AG04449 (cell line): Measurements from ENCODE around the gene CD59.

Experiments
- CTCF ChIA-PET: fragments of 350-600 bp; formaldehyde crosslinking; extraction: SDS; loops from one replicate; lab custom pipeline; 2021; ENCODE audit warnings: antibody characterized with exemption; lab: Yijun Ruan, JAX
- POLR2A ChIA-PET: fragments of 400-600, 350-600 bp; formaldehyde crosslinking; extraction: SDS; loops from one replicate; lab custom pipeline; 2020; ENCODE audit warnings: antibody characterized with exemption, inconsistent platforms; lab: Yijun Ruan, JAX
- DNase-seq: peaks from one replicate; pipeline ENCODE4 v3.0.0-alpha.2; 2010; ENCODE audit warnings: low read depth, low spot score
- H3K4me3 ChIP-seq: 2 replicates; pipeline ENCODE4 v1.5.1; 2011; ENCODE audit warnings: low read depth, mild to moderate bottlenecking, control low read depth, low read length
- CTCF ChIP-seq: IDR thresholded peaks from one replicate; pipeline ENCODE4 v1.5.1; 2011; ENCODE audit warnings: mild to moderate bottlenecking, moderate library complexity, low read length, control low read depth, inconsistent platforms; ENCODE audit not compliant: insufficient read depth; ENCODE audit errors: missing control alignments

Gene CD59

GRCh38 chr11:33775832-33776470 is 39.7 kb upstream of the CD59 start:
- CTCF ChIA-PET, result interaction anchor here (12.5 kb wide), 1 partner anchor 32 kb away, joined by 116 read pairs; no protein-coding TSS in a partner anchor
- no peak overlapping the region for H3K4me3 ChIP-seq
- no peak for TF ChIP-seq CTCF
- no peak for DNase-seq
- POLR2A ChIA-PET, result no interaction called here

GRCh38 chr11:33775467-33775807 is 39.2 kb upstream of the CD59 start:
- H3K4me3 ChIP-seq, result no peak overlapping the region; the same call in 1 of the 2 replicates
- ChIA-PET POLR2A (interaction anchor here (0.8 to 1.2 kb wide), 2 partner anchors 22 to 33 kb away, joined by 3 to 6 read pairs; no protein-coding TSS in a partner anchor), CTCF (interaction anchor here (1.1 to 12.5 kb wide), 3 partner anchors 10 to 82 kb away, joined by 4 to 116 read pairs (median 4); no protein-coding TSS in a partner anchor)
- no peak for DNase-seq
- TF ChIP-seq CTCF, result no peak

GRCh38 chr11:33774736-33775466 is 38.7 kb upstream of the CD59 start:
- peak overlapping the region; percentile 85 for H3K4me3 ChIP-seq
- no peak for DNase-seq
- ChIA-PET CTCF (interaction anchor here (0.9 to 12.5 kb wide), 4 partner anchors 10 to 83 kb away, joined by 4 to 116 read pairs (median 4); no protein-coding TSS in a partner anchor), POLR2A (interaction anchor here (0.6 to 1.2 kb wide), 3 partner anchors 21 to 39 kb away, joined by 3 to 6 read pairs (median 4); no protein-coding TSS in a partner anchor)
- no peak for TF ChIP-seq CTCF

GRCh38 chr11:33773987-33774735 is 37.9 kb upstream of the CD59 start, which contains the start of gene FBXO3:
TSS of gene FBXO3 (minus strand) at chr11:33774520. CDS start at chr11:33774497, 23 bp downstream.
- POLR2A ChIA-PET, result interaction anchor here (0.6 to 1.2 kb wide), 3 partner anchors 21 to 39 kb away, joined by 3 to 6 read pairs (median 4); no protein-coding TSS in a partner anchor
- TF ChIP-seq CTCF, result no peak
- peak within 1 kb of the TSS; percentile 85 for H3K4me3 ChIP-seq
- CTCF ChIA-PET, result interaction anchor here (0.9 to 12.5 kb wide), 4 partner anchors 11 to 84 kb away, joined by 4 to 116 read pairs (median 4); no protein-coding TSS in a partner anchor
- DNase-seq, result no peak

- no peak for DNase-seq
- TF ChIP-seq CTCF, result no peak
- POLR2A ChIA-PET, result no interaction called here
- CTCF ChIA-PET, result interaction anchor here (0.6 to 1.7 kb wide), 7 partner anchors 12 to 57 kb away, joined by 3 to 7 read pairs (median 4); no protein-coding TSS in a partner anchor
- H3K4me3 ChIP-seq, result peak overlapping the region; percentile 85
Observed at GRCh38 chr11:33773404-33773986, 37.3 kb upstream of the CD59 start.
